Transverse colon (tissue), 4 donors: ENCODE results near the gene MVP. TPM values are rescaled to one million over a fixed set of nuclear protein-coding genes. Genes with fewer than 3 reads are reported as not detected.
"Not testable (repeated sequence)": the region's sequence is repeated elsewhere in the genome, so short reads cannot be mapped to it uniquely, and the experiment has no call there.

Source experiments
- DNase-seq: peaks from one replicate; pipeline ENCODE4 v3.0.0-alpha.2; 2019
- H3K27ac ChIP-seq, 4 donors: fragments of 200-600 bp; sonication (generic); 2 replicates each; pipeline ENCODE4 v1.5.1; 2016 to 2018; ENCODE audit warnings: inconsistent platforms in 4 of 4
- H3K27me3 ChIP-seq: fragments of 200-600 bp; sonication (generic); 2 replicates; pipeline ENCODE4 v1.5.1; 2017; ENCODE audit warnings: inconsistent platforms
- H3K36me3 ChIP-seq, 4 donors: fragments of 200-600 bp; sonication (generic); 2 replicates each; pipeline ENCODE4 v1.5.1; 2017 to 2019; ENCODE audit warnings: inconsistent platforms in 4 of 4
- H3K4me1 ChIP-seq, 4 donors: fragments of 200-600 bp; sonication (generic); 2 replicates each; pipeline ENCODE4 v1.5.1; 2017 to 2020; ENCODE audit warnings: inconsistent platforms in 4 of 4
- H3K4me3 ChIP-seq, 4 donors: fragments of 200-600 bp; sonication (generic); 1 replicate in 1 of 4; 2 replicates in 3 of 4; pipeline versions ENCODE4 v1.5.1 to v1.6.1; 2017 to 2019; ENCODE audit warnings: inconsistent platforms in 4 of 4
- H3K9me3 ChIP-seq, 2 donors: fragments of 200-600 bp; sonication (generic); 2 replicates each; pipeline ENCODE4 v1.5.1; 2017 to 2019; ENCODE audit warnings: inconsistent platforms in 2 of 2
- EP300 ChIP-seq: sonication (generic); formaldehyde crosslinking; IDR thresholded peaks from one replicate; pipeline ENCODE4 v1.6.1; 2017; ENCODE audit warnings: antibody characterized with exemption, low read depth
- POLR2A ChIP-seq: fragments of 450-650 bp; IDR thresholded peaks from one replicate; pipeline ENCODE4 v1.6.1; 2016; ENCODE audit warnings: antibody characterized with exemption, mild to moderate bottlenecking, moderate library complexity
- POLR2AphosphoS5 ChIP-seq, 3 donors: sonication (generic); formaldehyde crosslinking; IDR thresholded peaks; one replicate each; pipeline ENCODE4 v1.6.1; 2016; ENCODE audit warnings: antibody characterized with exemption in 3 of 3
- WGBS, 2 donors: methylation state at CpG; one replicate each; pipeline ENCODE4 v1.1.5; 2018; ENCODE audit warnings: low coverage in 1 of 2; 5-methylcytosine and 5-hydroxymethylcytosine counted together
- in situ Hi-C, 4 donors: fragments of 200-750 bp; cut with MboI; loops; one replicate each; pipeline versions ENCODE4 v1.15.0 to v1.15.1; 2017; ENCODE audit warnings: low sequenced_read_pairs in 3 of 4, low pct_ligation_motif_present in 1 of 4, low pct_unique_long_range_greater_than_20kb in 1 of 4
- intact Hi-C: fragments of 100-400 bp; cut with DNase I; formaldehyde crosslinking; loops from one replicate; pipeline ENCODE4 v1.15.1; 2023; ENCODE audit warnings: low total_unique reads
- total RNA-seq, 4 donors: library from RNA; depleted of rRNA; stranded (reverse); fragments of >200 nt; gene quantifications; one replicate each; pipeline ENCODE4 v1.1.0, GENCODE V29; 2016
- TF ChIP-seq, protein P1 (sequence below), 5 experiments: fragments of 200-600 bp in 3 of 5; fragments of 450-650 bp in 2 of 5; sonication (generic) in 3 of 5; IDR thresholded peaks; 1 replicate in 2 of 5; 2 replicates in 3 of 5; pipeline ENCODE4 v1.5.1; 2016 to 2017; ENCODE audit warnings: antibody characterized with exemption in 5 of 5, inconsistent platforms in 3 of 5, mild to moderate bottlenecking in 2 of 5, moderate library complexity in 1 of 5

The MVP gene
- total RNA-seq, 4 donors from 2014 or later = 483 to 654 (median 553) TPM

- intact Hi-C loops = no loop called here
- peaks cover 0 to 15% (median 6%) of the 10 kb centered on the region in 4 donors for H3K36me3 ChIP-seq
- H3K4me3 ChIP-seq = no peak overlapping the region
- TF ChIP-seq, protein P1, sequence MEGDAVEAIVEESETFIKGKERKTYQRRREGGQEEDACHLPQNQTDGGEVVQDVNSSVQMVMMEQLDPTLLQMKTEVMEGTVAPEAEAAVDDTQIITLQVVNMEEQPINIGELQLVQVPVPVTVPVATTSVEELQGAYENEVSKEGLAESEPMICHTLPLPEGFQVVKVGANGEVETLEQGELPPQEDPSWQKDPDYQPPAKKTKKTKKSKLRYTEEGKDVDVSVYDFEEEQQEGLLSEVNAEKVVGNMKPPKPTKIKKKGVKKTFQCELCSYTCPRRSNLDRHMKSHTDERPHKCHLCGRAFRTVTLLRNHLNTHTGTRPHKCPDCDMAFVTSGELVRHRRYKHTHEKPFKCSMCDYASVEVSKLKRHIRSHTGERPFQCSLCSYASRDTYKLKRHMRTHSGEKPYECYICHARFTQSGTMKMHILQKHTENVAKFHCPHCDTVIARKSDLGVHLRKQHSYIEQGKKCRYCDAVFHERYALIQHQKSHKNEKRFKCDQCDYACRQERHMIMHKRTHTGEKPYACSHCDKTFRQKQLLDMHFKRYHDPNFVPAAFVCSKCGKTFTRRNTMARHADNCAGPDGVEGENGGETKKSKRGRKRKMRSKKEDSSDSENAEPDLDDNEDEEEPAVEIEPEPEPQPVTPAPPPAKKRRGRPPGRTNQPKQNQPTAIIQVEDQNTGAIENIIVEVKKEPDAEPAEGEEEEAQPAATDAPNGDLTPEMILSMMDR (IDR thresholded peaks at IDR 0.05) = no peak
- TF ChIP-seq POLR2A (no peak), EP300 (no peak), POLR2AphosphoS5 (IDR thresholded peaks at IDR 0.05) (no peak)
- no peaks in the 10 kb centered on the region for H3K9me3 ChIP-seq
- DNase-seq = no peak
- WGBS, 2 donors = 79 to 100% methylated on average over 1 to 9 of the region's 9 CpGs
- no peaks in the 10 kb centered on the region for H3K27me3 ChIP-seq
- in situ Hi-C loops = loop anchor here in 2 of 4 donors (25.0 kb wide), 1 partner anchor 148 kb away; the partner anchor contains the start of genes C16orf92 (in 2 of the 2) and DOC2A (in 2 of the 2)
- no peak overlapping the region for H3K27ac ChIP-seq
- peaks cover 10 to 24% (median 18%) of the 10 kb centered on the region in 4 donors for H3K4me1 ChIP-seq
These were observed 43.9 kb downstream of the MVP start for GRCh38 chr16:29864205-29864604.

DNA sequence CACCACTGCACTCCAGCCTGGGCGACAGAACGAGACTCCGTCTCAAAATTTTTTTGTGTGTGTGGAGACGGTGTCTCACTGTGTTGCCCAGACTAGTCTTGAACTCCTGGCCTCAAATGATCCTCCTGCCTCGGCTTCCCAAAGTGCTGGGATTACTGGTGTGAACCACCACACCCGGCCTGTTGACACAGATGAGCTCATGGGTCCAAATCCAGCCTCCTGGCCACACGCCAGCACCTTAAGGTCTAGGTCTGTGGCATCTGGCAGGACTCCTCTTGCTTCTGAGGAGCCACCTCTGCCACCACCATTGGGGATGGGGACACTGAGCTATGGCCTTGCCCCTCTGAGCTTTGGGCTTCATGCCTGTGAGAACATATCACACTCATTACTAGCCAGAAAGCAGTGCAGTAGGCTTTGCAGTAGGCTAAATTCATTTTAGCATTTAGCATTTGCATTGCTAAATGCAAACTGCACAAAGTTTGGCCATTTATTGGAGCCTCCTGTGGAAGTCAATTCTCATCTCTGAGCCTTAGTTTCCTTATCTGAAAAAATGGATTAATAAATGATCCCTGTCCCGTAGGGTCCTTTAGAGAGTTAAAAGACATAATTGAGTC, 48.2 kb downstream of the MVP start:
- DNase-seq = no peak
- WGBS, 2 donors = 73% methylated on average over 8 of the region's 8 CpGs; no CpG with 5 or more reads in 1 of the 2 donors
- Histone ChIP-seq H3K27me3 (no peaks in the 10 kb centered on the region), H3K9me3 (no peaks in the 10 kb centered on the region), H3K36me3 (no peaks in the 10 kb centered on the region), H3K4me1 (peaks cover 0 to 4% (median 2%) of the 10 kb centered on the region in 4 donors), H3K4me3 (no peak overlapping the region), H3K27ac (no peak overlapping the region)
- in situ Hi-C loops (loop anchor here in 2 of 4 donors (25.0 kb wide), 1 partner anchor 144 kb away; the partner anchor contains the start of genes C16orf92 (in 2 of the 2) and DOC2A (in 2 of the 2)), intact Hi-C loops (no loop called here)
- TF ChIP-seq POLR2AphosphoS5 (IDR thresholded peaks at IDR 0.05) (no peak), EP300 (no peak), POLR2A (no peak)
- TF ChIP-seq, protein P1 (IDR thresholded peaks at IDR 0.05) = no peak

DNA sequence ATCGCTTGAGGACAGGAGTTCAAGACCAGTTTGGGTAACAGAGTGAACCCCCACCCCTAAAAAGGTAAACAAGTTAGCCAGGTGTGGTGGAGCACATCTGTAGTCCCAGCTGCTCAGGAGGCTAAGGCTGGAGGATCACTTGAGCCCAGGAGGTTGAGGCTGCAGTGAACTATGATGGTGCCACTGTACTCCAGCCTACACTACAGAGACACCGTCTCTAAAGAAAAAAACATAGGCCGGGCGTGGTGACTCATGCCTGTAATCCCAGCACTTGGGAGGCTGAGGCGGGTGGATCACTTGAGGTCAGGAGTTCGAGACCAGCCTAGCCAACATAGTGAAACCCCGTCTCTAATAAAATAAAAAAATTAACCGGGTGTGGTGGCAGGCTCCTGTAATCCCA, 48.8 kb downstream of the MVP start:
- H3K36me3 ChIP-seq, H3K4me1 ChIP-seq, H3K4me3 ChIP-seq, H3K27ac ChIP-seq, H3K27me3 ChIP-seq, DNase-seq, intact Hi-C loops, H3K9me3 ChIP-seq: not testable (repeated sequence)
- in situ Hi-C loops = loop anchor here in 2 of 4 donors (25.0 kb wide), 1 partner anchor 143 kb away; the partner anchor contains the start of genes C16orf92 (in 2 of the 2) and DOC2A (in 2 of the 2)
- 69 to 81% methylated on average over 4 to 8 of the region's 8 CpGs for WGBS, 2 donors

DNA sequence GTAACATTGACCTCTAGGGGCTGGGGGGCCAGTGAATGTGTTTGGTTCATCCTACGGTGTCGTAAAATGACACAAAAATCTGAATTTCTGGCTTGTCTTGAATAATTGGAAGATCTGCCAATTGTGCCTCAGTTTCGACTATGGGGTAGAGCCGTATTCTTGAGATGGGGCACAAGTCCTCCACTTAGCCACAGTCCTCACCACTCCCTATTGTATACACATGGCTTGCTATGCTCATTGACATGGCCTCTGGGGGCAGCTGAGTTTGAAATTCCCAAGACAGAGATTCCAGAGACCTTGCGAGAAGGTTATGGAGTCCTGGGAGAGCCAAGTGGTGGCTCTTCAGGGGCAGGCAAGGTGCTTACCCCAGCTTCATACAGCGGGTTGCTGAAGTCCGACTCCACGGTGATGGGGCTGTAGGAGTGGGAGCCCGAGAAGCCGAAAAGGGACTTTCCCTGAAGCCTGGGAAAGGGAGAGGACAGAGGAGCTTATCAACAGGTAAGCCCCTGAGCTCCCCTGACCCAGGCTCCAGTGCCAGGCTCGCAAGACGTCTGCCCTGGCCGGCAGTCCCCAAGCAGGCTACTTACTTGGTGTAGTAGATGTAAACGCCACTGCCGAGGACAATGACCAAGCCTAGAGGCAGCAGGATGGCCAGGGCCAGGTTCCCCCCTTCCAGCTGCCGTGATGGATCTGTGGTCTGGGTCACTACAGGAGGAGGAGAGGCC, 51.7 kb downstream of the MVP start:
- Histone ChIP-seq H3K27ac (no peak overlapping the region), H3K4me3 (no peak overlapping the region), H3K4me1 (peaks cover 0 to 9% (median 4%) of the 10 kb centered on the region in 4 donors), H3K27me3 (peaks cover 14% of the 10 kb centered on the region), H3K36me3 (no peaks in the 10 kb centered on the region), H3K9me3 (no peaks in the 10 kb centered on the region)
- TF ChIP-seq POLR2A (no peak), POLR2AphosphoS5 (IDR thresholded peaks at IDR 0.05) (no peak), EP300 (no peak)
- TF ChIP-seq, protein P1 (IDR thresholded peaks at IDR 0.05) = no peak
- in situ Hi-C loops (loop anchor here in 2 of 4 donors (25.0 kb wide), 1 partner anchor 140 kb away; the partner anchor contains the start of genes C16orf92 (in 2 of the 2) and DOC2A (in 2 of the 2)), intact Hi-C loops (no loop called here)
- no peak for DNase-seq
- WGBS, 2 donors = 92 to 100% methylated on average over 4 to 16 of the region's 16 CpGs
